WI38 (cell line): ENCODE results near the gene KIF22.
"Not testable (repeated sequence)": the region's sequence is repeated elsewhere in the genome, so short reads cannot be mapped to it uniquely, and the experiment has no call there.

ENCODE experiments used
- H3K4me3 ChIP-seq: 2 replicates; pipeline ENCODE4 v1.5.1; 2011; ENCODE audit warnings: low read depth, mild to moderate bottlenecking, control low read depth, low read length
- TF ChIP-seq, protein P1 (sequence below): IDR thresholded peaks from 2 replicates; pipeline ENCODE4 v1.5.1; 2012; ENCODE audit warnings: low read depth, mild to moderate bottlenecking, control low read depth, low read length

KIF22 gene

DNA sequence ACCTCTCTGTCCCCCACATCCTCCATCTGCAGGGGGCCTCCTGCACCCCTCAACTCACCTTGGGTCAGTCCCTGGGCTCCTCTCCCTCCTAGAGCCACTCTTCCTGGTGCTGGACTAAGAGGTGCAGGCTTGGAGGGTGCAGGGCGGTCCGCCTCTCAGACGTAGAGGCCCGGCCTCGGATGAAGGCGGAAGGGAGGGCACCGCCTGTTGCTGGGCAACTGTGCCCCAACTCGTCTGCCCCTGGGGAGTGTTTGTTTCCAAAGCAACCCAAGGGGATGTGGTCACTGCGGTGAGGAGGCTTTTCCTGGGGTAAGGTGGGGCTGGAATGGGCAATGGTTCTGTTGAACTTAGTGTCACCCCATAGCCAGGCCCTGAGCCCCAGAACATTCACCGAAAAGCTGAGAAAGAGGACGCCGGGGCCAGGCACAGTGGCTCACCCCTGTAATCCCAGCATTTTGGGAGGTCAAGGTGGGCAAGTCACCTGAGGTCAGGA lies 44.7 kb upstream of the KIF22 start, which contains the start of gene C16orf54:
C16orf54 (minus strand) TSS at position 138 of the 493 bp plus-strand sequence. CDS start 1,039 bp downstream, outside the sequence.
- no peak within 1 kb of the TSS for H3K4me3 ChIP-seq
- TF ChIP-seq, protein P1, sequence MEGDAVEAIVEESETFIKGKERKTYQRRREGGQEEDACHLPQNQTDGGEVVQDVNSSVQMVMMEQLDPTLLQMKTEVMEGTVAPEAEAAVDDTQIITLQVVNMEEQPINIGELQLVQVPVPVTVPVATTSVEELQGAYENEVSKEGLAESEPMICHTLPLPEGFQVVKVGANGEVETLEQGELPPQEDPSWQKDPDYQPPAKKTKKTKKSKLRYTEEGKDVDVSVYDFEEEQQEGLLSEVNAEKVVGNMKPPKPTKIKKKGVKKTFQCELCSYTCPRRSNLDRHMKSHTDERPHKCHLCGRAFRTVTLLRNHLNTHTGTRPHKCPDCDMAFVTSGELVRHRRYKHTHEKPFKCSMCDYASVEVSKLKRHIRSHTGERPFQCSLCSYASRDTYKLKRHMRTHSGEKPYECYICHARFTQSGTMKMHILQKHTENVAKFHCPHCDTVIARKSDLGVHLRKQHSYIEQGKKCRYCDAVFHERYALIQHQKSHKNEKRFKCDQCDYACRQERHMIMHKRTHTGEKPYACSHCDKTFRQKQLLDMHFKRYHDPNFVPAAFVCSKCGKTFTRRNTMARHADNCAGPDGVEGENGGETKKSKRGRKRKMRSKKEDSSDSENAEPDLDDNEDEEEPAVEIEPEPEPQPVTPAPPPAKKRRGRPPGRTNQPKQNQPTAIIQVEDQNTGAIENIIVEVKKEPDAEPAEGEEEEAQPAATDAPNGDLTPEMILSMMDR: no peak

DNA sequence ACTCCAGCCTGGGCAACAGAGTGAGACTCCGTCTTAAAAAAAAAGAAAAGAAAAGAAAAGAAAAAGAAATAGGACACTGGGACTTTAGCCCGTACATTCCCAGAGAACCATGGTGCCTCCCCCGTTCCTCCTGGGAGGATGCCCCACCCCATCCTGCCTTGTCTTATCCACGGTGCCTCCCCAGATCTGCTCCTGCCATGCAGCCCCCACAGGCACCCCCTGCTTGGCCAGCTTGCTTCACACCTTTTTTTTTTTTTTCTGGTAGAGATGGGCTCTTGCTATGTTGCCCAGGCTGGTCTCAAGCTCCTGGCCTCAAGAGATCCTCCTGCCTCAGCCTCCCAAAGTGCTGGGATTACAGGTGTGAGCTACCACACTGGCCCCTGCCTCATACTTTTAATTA lies 44.0 kb upstream of the KIF22 start:
- not testable (repeated sequence) for H3K4me3 ChIP-seq

DNA sequence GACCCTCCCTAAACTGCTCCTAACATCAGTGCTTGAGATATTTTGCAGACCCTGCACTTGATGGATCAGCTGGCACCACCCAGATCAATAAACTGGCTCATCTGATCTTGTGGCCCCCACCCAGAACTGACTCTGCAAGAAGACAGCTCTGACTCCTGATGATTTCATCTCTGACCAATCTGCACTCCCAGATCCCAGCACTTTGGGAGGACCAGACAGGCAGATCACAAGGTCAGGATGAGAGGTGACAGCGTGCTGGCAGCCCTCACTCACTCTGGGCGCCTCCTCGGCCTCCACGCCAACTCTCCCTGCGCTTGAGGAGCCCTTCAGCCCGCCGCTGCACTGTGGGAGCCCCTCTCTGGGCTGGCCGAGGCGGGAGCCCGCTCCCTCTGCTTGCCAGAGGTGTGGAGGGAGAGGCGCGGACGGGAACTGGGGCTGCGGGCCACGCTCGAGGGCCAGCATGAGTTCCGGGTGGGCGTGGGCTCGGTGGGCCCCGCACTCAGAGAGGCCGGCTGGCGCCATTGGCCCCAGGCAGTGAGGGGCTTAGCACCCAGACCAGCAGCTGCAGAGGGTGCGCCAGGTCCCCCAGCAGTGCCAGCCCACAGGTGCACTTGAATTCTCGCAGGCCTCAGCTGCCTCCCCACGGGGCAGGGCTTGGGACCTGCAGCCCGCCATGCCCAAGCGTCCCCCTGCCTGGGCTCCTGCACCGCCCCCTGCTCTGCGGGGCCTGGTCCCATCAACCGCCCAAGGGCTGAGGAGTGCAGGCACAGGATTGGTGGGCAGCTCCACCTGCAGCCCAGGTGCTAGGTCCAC lies 42.4 kb upstream of the KIF22 start:
- no peak overlapping the region for H3K4me3 ChIP-seq
- TF ChIP-seq, protein P1: no peak

- not testable (repeated sequence) for H3K4me3 ChIP-seq
These were observed 41.8 kb upstream of the KIF22 start for GRCh38 chr16:29748760-29749149.

DNA sequence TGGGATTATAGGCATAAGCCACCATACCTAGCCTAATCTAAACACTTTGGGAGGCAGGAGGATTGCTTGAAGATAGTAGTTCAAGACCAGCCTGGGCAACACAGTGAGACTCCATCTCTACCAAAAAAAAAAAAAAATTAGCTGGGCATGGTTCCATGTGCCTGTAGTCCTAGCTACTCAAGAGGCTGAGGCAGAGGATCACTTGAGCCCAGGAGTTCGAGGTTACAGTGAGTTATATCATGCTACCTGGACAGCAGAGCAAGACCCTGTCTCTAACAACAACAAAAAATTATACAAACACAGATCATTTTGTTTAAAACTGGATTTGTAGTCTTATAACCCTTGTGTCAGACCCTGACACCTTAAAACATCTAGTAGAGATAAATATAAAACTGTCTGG lies 37.0 kb upstream of the KIF22 start:
- no peak overlapping the region for H3K4me3 ChIP-seq
- TF ChIP-seq, protein P1: no peak

GRCh38 chr16:29756654-29757053 lies 33.9 kb upstream of the KIF22 start:
- no peak overlapping the region for H3K4me3 ChIP-seq
- TF ChIP-seq, protein P1: no peak

DNA sequence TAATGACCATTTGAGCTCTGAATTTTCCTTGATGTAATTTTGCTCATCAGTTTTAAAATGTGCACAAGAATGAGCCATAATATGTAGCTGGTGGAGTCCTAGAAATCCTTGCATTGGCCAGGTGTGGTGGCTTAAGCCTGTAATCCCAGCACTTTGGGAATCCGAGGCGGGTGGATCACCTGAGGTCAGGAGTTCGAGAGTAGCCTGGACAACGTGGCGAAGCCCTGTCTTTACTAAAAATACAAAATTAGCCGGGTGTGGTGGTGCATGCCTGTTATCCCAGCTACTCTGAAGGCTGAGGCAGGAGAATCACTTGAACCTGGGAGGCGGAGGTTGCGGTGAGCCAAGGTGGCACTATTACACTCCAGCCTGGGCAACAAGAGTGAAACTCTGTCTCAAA lies 33.5 kb upstream of the KIF22 start:
- not testable (repeated sequence) for H3K4me3 ChIP-seq

DNA sequence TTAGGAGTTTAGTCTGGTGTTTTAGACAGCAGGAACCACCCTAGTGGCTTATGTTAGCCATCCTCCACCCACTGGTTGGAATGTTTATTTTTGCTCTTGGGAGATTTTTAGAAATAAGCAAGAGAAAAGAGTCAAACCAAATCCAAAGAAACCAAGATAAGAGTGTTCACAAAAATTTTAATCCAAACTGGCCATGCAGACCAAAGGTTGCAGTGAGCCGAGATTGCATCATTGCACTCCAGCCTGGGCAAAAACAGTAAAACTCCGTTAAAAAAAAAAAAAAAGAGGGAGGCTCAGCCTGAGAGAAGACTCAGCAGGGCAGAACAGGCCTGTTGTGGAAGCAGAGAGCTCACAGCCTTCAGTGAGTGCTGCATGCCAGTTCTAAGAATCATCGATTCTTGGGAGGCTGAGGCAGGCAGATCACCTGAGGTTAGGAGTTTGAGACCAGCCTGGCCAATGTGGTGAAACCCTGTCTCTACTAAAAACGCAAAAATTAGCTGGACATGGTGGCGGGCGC lies 32.5 kb upstream of the KIF22 start:
- TF ChIP-seq, protein P1: no peak

More for the DNA sequence above, 32.5 kb upstream of the KIF22 start:
- no peak overlapping the region for H3K4me3 ChIP-seq
